HCT116 (cell line): Measurements from ENCODE around the gene GBGT1. TPM values are rescaled to one million over a fixed set of nuclear protein-coding genes. Genes with fewer than 3 reads are reported as not detected.

Experiments
- ATAC-seq: fragments of 200-7000 bp; cut with Tn5 transposase; 2 replicates; pipeline ENCODE4 v1.9.1; 2020; ENCODE audit warnings: mild to moderate bottlenecking, moderate library complexity
- BruUV-seq: library from RNA; stranded (reverse); fragments of 400-500 nt; replicated peaks from 2 replicates; lab custom pipeline; 2021; lab: Mats Ljungman, UMichigan
- CTCF ChIA-PET: fragments of 300-600 bp; sonication (Branson Sonifier 250); formaldehyde crosslinking; loops from one replicate; lab custom pipeline; 2021; ENCODE audit warnings: antibody characterized with exemption; lab: Charles Lee
- POLR2A ChIA-PET: fragments of 300-600, 350-600 bp; sonication (Branson Sonifier 250); formaldehyde crosslinking; loops from one replicate; lab custom pipeline; 2021; ENCODE audit warnings: antibody characterized with exemption; lab: Charles Lee
- RAD21 ChIA-PET, 2 experiments: fragments of 300-600 bp; sonication (Branson Sonifier 250); formaldehyde crosslinking; loops; one replicate each; lab custom pipeline; 2023; ENCODE audit warnings: low total read pairs in 2 of 2; ENCODE audit not compliant: uncharacterized antibody in 2 of 2, unreplicated experiment in 2 of 2, low non-redundant PET in 1 of 2; lab: Charles Lee
- DNase-seq: peaks from one replicate; pipeline ENCODE4 v3.0.0-alpha.2; 2010; ENCODE audit warnings: low read depth, low spot score
- H2AFZ ChIP-seq: fragments of 200-600 bp; shearing (Covaris generic), sonication (generic); 2 replicates; pipeline ENCODE4 v1.6.1; 2017; ENCODE audit warnings: low read depth, mixed run types, mixed read lengths, antibody characterized with exemption, low read length; ENCODE audit not compliant: poor library complexity, severe bottlenecking
- H3K27ac ChIP-seq: 2 replicates; pipeline ENCODE4 v1.5.1; 2012; ENCODE audit warnings: low read depth, low read length
- H3K27me3 ChIP-seq: fragments of 200-600 bp; sonication (generic); 2 replicates; pipeline ENCODE4 v1.6.1; 2016; ENCODE audit warnings: mixed run types, low read length, mixed read lengths; ENCODE audit not compliant: insufficient read depth
- H3K36me3 ChIP-seq, 2 experiments: fragments of 200-500 bp in 1 of 2; fragments of 200-600 bp in 1 of 2; sonication (Bioruptor generic) in 1 of 2; sonication (generic) in 1 of 2; 2 replicates each; pipeline versions ENCODE4 v1.5.1 to v1.6.1; 2014 to 2016; ENCODE audit warnings: low read length in 2 of 2, inconsistent platforms in 1 of 2, mixed read lengths in 1 of 2, mixed run types in 1 of 2; ENCODE audit not compliant: insufficient read depth in 2 of 2, control insufficient read depth in 1 of 2
- H3K4me1 ChIP-seq, 2 experiments: fragments of 200-600 bp in 1 of 2; sonication (generic) in 1 of 2; 2 replicates each; pipeline versions ENCODE4 v1.5.1 to v1.6.1; 2012 to 2017; ENCODE audit warnings: low read length in 2 of 2, inconsistent platforms in 1 of 2, mild to moderate bottlenecking in 1 of 2, mixed read lengths in 1 of 2, mixed run types in 1 of 2, moderate library complexity in 1 of 2; ENCODE audit not compliant: insufficient read depth in 2 of 2, control insufficient read depth in 1 of 2
- H3K4me2 ChIP-seq: fragments of 200-600 bp; sonication (generic); 2 replicates; pipeline ENCODE4 v1.6.1; 2017; ENCODE audit warnings: mixed run types, low read length, mixed read lengths
- H3K4me3 ChIP-seq, 2 experiments: fragments of 200-600 bp in 1 of 2; sonication (generic) in 1 of 2; replicated peaks in 1 of 2; 2 replicates each; pipeline ENCODE4 v1.5.1; 2011 to 2016; ENCODE audit warnings: low read length in 2 of 2, control low read depth in 1 of 2, low read depth in 1 of 2, mild to moderate bottlenecking in 1 of 2, mixed read lengths in 1 of 2, mixed run types in 1 of 2
- H3K79me2 ChIP-seq: fragments of 200-600 bp; sonication (generic); 2 replicates; pipeline ENCODE4 v1.6.1; 2017; ENCODE audit warnings: mild to moderate bottlenecking, mixed run types, low read length, moderate library complexity, mixed read lengths; ENCODE audit not compliant: insufficient read depth
- H3K9ac ChIP-seq: fragments of 200-600 bp; sonication (generic); 2 replicates; pipeline ENCODE4 v1.6.1; 2016; ENCODE audit warnings: low read length, mixed read lengths
- H3K9me2 ChIP-seq: fragments of 200-600 bp; sonication (generic), shearing (Covaris generic); 2 replicates; pipeline ENCODE4 v1.6.1; 2017; ENCODE audit warnings: mixed run types, mild to moderate bottlenecking, moderate library complexity; ENCODE audit not compliant: insufficient read depth
- H3K9me3 ChIP-seq, 2 experiments: fragments of 200-500 bp in 1 of 2; fragments of 200-600 bp in 1 of 2; sonication (Bioruptor generic) in 1 of 2; sonication (generic) in 1 of 2; 2 replicates each; pipeline ENCODE4 v1.6.1; 2014 to 2017; ENCODE audit warnings: low read length in 2 of 2, mixed read lengths in 2 of 2, inconsistent platforms in 1 of 2, low read depth in 1 of 2, mild to moderate bottlenecking in 1 of 2, mixed run types in 1 of 2, moderate library complexity in 1 of 2; ENCODE audit not compliant: control insufficient read depth in 1 of 2, insufficient read depth in 1 of 2
- H4K20me1 ChIP-seq: fragments of 200-600 bp; sonication (generic), shearing (Covaris generic); 2 replicates; pipeline ENCODE4 v1.6.1; 2017; ENCODE audit warnings: mixed run types, mild to moderate bottlenecking, moderate library complexity; ENCODE audit not compliant: insufficient read depth
- CBX3 ChIP-seq: IDR thresholded peaks from 2 replicates; pipeline ENCODE4 v1.6.1; 2012; ENCODE audit warnings: low read depth
- CEBPB ChIP-seq: IDR thresholded peaks from 2 replicates; pipeline ENCODE4 v1.6.1; 2012; ENCODE audit warnings: low read depth
- EZH2phosphoT487 ChIP-seq: fragments of 200-600 bp; IDR thresholded peaks from 2 replicates; pipeline ENCODE4 v1.6.1; 2018; ENCODE audit warnings: antibody characterized with exemption, borderline replicate concordance
- POLR2A ChIP-seq: IDR thresholded peaks from 2 replicates; pipeline ENCODE4 v1.7.0; 2011; ENCODE audit warnings: borderline replicate concordance; ENCODE audit not compliant: insufficient read depth, insufficient read length; ENCODE audit errors: extremely low read depth
- SP1 ChIP-seq: IDR thresholded peaks from 2 replicates; pipeline ENCODE4 v1.6.1; 2012; ENCODE audit warnings: low read depth
- YY1 ChIP-seq: IDR thresholded peaks from 2 replicates; pipeline ENCODE4 v1.6.1; 2011; ENCODE audit warnings: low read length, low read depth, moderate library complexity, mild to moderate bottlenecking; ENCODE audit not compliant: insufficient replicate concordance; ENCODE audit errors: extremely low read depth
- ZNF274 ChIP-seq: fragments of 200-500 bp; sonication (Bioruptor generic); IDR thresholded peaks from 2 replicates; pipeline ENCODE4 v1.6.1; 2014; ENCODE audit warnings: mild to moderate bottlenecking, low read depth, low read length, inconsistent platforms
- intact Hi-C: fragments of 100-400 bp; cut with micrococcal nuclease; formaldehyde crosslinking; loops from 2 replicates; pipeline ENCODE4 v1.10.0; 2022
- total RNA-seq: library from RNA; stranded (reverse); gene quantifications from one replicate; pipeline ENCODE4 v1.2.1, GENCODE V29; 2021; ENCODE audit not compliant: unreplicated experiment
- TF ChIP-seq, protein P1 (sequence below): IDR thresholded peaks from 2 replicates; pipeline ENCODE4 v1.6.1; 2012; ENCODE audit warnings: low read depth
- TF ChIP-seq, protein P2 (sequence below), 3 experiments: fragments of 200-600 bp in 1 of 3; sonication (generic) in 1 of 3; IDR thresholded peaks in 2 of 3; conservative IDR thresholded peaks in 1 of 3; 2 replicates each; pipeline ENCODE4 v1.5.1; 2012 to 2017; ENCODE audit warnings: low read depth in 2 of 3, low read length in 2 of 3, antibody characterized with exemption in 1 of 3, borderline replicate concordance in 1 of 3, control low read depth in 1 of 3, mild to moderate bottlenecking in 1 of 3, mixed read lengths in 1 of 3, mixed run types in 1 of 3, moderate library complexity in 1 of 3; ENCODE audit not compliant: insufficient read depth in 1 of 3
- TF ChIP-seq, protein P3 (sequence below): IDR thresholded peaks from 2 replicates; pipeline ENCODE4 v1.6.1; 2012

Gene GBGT1
- total RNA-seq, 1 experiment from 2014 or later: 0.34 TPM

DNA sequence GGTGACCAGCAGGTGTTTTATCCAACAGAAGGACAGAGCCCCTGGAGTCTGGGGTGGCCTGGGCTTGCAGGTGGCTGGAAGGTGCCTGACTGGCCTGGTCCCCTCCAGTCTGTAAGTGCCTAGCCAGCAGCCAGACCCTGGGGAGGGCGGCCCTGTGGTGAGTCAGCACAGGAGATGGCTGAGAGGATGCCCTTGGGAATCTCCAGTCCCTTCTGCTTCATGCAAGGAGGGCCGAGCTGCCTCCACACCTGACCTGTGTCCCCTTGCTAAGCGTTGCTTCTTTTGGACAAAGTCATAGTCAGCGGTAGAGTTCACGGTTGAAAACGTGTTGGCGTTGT lies 25.1 kb upstream of the GBGT1 start:
- RAD21 ChIA-PET: no interaction called here
- no peak overlapping the region for H2AFZ ChIP-seq
- intact Hi-C loops: loop anchor here (1.0 kb wide), 1 partner anchor 140 kb away; no protein-coding TSS in a partner anchor
- no peaks in the 10 kb centered on the region for H3K9me2 ChIP-seq
- no peak overlapping the region for H3K9ac ChIP-seq
- no peaks in the 10 kb centered on the region for H3K36me3 ChIP-seq
- DNase-seq (no peak), ATAC-seq (no peak)
- no TSS peak for BruUV-seq
- POLR2A ChIA-PET: interaction anchor here (1.2 kb wide), 1 partner anchor 141 kb away, joined by 6 read pairs; no protein-coding TSS in a partner anchor
- peaks cover 7 to 24% of the 10 kb centered on the region in 2 experiments; a peak in 3 of 4 replicates for H3K4me1 ChIP-seq
- CTCF ChIA-PET: interaction anchor here (0.8 to 2.5 kb wide), 4 partner anchors 25 to 159 kb away, joined by 3 to 22 read pairs (median 12); partner anchors contain the start of genes MED22 and RPL7A
- no peak overlapping the region for H3K4me2 ChIP-seq
- H4K20me1 ChIP-seq: no peaks in the 10 kb centered on the region
- no peak overlapping the region for H3K4me3 ChIP-seq
- no peaks in the 10 kb centered on the region for H3K9me3 ChIP-seq
- H3K27ac ChIP-seq: no peak overlapping the region; the same call in 1 of the 2 replicates
- no peaks in the 10 kb centered on the region for H3K79me2 ChIP-seq
- no peaks in the 10 kb centered on the region for H3K27me3 ChIP-seq
- TF ChIP-seq ZNF274 (no peak), EZH2phosphoT487 (no peak), CBX3 (no peak), YY1 (no peak), CEBPB (no peak), SP1 (no peak), POLR2A (no peak)
- TF ChIP-seq, protein P1, sequence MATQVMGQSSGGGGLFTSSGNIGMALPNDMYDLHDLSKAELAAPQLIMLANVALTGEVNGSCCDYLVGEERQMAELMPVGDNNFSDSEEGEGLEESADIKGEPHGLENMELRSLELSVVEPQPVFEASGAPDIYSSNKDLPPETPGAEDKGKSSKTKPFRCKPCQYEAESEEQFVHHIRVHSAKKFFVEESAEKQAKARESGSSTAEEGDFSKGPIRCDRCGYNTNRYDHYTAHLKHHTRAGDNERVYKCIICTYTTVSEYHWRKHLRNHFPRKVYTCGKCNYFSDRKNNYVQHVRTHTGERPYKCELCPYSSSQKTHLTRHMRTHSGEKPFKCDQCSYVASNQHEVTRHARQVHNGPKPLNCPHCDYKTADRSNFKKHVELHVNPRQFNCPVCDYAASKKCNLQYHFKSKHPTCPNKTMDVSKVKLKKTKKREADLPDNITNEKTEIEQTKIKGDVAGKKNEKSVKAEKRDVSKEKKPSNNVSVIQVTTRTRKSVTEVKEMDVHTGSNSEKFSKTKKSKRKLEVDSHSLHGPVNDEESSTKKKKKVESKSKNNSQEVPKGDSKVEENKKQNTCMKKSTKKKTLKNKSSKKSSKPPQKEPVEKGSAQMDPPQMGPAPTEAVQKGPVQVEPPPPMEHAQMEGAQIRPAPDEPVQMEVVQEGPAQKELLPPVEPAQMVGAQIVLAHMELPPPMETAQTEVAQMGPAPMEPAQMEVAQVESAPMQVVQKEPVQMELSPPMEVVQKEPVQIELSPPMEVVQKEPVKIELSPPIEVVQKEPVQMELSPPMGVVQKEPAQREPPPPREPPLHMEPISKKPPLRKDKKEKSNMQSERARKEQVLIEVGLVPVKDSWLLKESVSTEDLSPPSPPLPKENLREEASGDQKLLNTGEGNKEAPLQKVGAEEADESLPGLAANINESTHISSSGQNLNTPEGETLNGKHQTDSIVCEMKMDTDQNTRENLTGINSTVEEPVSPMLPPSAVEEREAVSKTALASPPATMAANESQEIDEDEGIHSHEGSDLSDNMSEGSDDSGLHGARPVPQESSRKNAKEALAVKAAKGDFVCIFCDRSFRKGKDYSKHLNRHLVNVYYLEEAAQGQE: no peak
- TF ChIP-seq, protein P2, sequence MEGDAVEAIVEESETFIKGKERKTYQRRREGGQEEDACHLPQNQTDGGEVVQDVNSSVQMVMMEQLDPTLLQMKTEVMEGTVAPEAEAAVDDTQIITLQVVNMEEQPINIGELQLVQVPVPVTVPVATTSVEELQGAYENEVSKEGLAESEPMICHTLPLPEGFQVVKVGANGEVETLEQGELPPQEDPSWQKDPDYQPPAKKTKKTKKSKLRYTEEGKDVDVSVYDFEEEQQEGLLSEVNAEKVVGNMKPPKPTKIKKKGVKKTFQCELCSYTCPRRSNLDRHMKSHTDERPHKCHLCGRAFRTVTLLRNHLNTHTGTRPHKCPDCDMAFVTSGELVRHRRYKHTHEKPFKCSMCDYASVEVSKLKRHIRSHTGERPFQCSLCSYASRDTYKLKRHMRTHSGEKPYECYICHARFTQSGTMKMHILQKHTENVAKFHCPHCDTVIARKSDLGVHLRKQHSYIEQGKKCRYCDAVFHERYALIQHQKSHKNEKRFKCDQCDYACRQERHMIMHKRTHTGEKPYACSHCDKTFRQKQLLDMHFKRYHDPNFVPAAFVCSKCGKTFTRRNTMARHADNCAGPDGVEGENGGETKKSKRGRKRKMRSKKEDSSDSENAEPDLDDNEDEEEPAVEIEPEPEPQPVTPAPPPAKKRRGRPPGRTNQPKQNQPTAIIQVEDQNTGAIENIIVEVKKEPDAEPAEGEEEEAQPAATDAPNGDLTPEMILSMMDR (IDR thresholded peaks at IDR 0.05 in 2 of 3, conservative IDR thresholded peaks at IDR 0.05 in 1 of 3; ENCODE audit: borderline replicate concordance in 1 of 3, insufficient read depth in 1 of 3, low read depth in 2 of 3, low read length in 2 of 3): no peak
- TF ChIP-seq, protein P3, sequence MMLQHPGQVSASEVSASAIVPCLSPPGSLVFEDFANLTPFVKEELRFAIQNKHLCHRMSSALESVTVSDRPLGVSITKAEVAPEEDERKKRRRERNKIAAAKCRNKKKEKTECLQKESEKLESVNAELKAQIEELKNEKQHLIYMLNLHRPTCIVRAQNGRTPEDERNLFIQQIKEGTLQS: no peak
